ENCODE data around the gene ZMYND15.
"Not testable (repeated sequence)": the region's sequence is repeated elsewhere in the genome, so short reads cannot be mapped to it uniquely, and the experiment has no call there.

- not testable (repeated sequence) for TF ChIP-seq POLR2A (IDR thresholded peaks at IDR 0.05; ENCODE audit: low read depth, low read length); POLR2AphosphoS5 (IDR thresholded peaks at IDR 0.05; ENCODE audit: low read depth, low read length); TAF1 (IDR thresholded peaks at IDR 0.05; ENCODE audit: borderline replicate concordance, low read depth, low read length)
These were observed 40.1 kb upstream of the ZMYND15 start for GRCh38 chr17:4699401-4700056.
